ENCODE data around the gene ASPHD1.
"Not testable (repeated sequence)": the region's sequence is repeated elsewhere in the genome, so short reads cannot be mapped to it uniquely, and the experiment has no call there.

The ASPHD1 gene

DNA sequence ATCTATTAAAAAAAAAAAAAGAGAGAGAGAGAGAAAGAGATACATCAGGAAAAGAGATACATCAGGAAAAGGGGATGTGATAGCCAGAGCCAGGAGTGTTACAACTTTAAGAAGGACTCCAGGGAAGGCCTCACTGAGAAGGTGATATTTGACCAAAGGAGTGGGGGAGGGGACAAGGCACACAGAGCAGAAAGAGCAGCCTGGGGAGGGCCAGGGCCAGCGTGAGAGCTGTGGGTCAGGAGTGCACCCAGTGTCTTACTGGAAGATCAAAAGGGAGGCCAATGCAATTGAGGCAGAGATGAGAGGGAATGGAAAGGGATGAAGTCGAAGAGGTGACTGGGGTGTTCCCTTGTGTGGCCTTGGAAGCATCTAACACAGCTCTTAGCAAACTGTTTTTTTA is 7.7 kb downstream of the ASPHD1 start:
- no peak for DNase-seq (ENCODE audit: low read depth)

DNA sequence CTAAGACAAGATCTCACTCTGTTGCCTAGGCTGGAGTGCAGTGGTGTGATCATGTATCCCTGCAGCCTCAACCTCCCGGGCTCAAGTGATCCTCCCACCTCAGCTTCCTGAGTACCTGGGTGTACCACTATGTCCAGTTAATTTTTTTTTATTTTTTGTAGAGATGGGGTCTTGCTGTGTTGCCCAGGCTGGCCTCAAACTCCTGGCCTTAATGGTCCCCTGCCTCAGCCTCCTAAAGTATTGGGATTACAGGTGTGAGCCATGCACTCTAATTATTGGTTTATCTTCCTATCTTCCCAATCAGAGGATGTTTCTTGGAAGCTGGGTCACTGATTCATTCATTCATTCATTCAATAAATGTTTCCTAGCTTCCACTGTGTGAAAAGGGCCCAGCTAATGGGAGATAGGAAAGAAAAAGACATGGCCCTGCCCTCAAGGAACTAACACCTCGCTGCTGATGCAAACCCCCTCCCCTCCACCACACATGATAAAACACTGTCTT is 8.5 kb downstream of the ASPHD1 start:
- DNase-seq (ENCODE audit: low read depth): no peak

DNA sequence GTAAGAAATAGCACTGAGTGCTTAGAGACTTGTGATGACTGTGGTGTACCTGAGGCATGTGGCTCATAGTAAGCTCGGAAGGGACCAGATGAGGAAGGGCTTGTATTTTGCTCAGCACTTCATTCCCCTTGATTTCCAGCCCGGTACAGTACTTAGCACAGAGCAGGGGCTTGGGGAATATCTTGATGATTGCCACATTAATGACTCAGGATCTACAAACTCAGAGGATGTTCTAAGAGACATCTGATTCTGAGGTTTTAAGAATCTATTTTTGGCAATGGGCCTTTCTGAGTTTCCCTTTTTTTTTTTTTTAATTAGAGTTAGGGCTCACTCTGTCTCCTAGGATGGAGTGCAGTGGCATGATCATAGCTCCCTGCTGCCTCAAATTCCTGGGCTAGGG is 9.1 kb downstream of the ASPHD1 start:
- DNase-seq (ENCODE audit: low read depth): peak; percentile 85

DNA sequence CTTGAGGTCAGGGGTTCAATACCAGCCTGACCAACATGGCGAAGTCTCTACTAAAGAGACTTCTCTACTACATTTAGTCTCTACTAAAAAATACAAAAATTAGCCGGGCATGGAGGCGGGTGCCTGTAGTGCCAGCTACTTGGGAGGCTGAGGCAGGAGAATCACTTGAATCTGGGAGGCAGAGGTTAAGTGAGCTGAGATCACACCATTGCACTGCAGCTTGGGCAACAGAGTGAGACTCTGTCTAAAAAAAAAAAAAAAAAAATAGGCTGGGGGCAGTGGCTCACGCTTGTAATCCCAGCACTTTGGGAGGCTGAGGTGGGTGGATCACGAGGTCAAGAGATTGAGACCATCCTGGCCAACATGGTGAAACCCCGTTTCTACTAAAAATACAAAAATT is 9.6 kb downstream of the ASPHD1 start:
- not testable (repeated sequence) for DNase-seq (ENCODE audit: low read depth)

DNA sequence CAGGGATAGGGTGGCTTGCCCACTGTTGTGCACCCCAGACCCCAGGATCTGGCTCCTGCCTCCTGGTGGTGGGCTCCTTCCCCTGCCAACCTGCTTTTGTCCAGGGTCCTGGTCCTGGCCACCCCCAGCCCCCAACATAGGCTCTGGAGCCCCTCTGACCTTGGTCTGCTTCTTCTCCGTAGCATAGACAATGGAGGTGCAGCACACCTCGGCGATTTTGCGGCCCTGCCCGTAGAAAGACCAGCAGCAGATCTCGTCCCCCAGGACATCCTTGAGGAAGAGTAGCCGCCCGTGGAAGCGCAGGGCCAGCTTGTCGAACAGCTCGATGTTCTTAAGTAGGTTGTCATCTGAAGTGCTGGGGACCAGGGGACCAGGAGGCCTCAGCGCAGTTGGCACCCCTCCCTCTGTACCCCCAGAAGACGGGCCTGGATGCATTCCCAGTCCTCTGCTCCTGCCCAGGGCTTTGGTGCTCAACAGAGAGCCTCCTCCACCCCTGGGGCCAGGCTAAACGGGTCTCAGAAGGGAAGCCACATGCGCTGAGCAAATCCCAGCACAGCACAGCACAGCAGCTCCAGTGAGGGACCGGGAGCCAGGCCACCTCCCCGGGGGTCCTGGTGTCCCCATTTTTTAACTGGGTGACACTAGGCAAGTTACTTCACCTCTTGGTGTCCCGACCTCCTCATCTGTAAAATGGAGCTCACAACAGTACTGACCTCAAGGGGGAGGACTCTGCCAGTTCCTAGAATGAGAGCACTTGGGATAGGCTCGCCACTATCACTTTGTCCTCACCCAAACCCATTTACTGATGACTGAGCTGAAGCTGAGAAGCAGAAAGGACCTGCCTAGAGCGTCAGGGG is 10.8 kb downstream of the ASPHD1 start:
- no peak for DNase-seq (ENCODE audit: low read depth)

DNA sequence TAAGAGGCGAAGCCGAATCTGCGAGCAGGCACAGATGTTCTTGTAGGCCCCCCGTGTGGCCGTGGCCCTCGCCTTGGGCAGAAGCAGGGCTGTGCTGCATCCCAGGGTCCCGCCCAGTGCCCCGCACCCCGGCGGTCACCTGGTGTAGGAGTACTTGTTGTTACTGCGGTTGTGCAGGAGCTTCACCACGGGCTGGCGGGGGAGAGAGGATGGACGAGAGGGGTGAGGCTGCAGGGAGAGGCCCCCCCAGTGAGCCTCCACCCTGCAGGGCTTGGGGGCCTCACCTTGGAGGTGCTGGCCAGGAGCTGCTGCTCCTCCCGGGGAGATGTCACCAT is 11.4 kb downstream of the ASPHD1 start:
- no peak for DNase-seq (ENCODE audit: low read depth)

DNA sequence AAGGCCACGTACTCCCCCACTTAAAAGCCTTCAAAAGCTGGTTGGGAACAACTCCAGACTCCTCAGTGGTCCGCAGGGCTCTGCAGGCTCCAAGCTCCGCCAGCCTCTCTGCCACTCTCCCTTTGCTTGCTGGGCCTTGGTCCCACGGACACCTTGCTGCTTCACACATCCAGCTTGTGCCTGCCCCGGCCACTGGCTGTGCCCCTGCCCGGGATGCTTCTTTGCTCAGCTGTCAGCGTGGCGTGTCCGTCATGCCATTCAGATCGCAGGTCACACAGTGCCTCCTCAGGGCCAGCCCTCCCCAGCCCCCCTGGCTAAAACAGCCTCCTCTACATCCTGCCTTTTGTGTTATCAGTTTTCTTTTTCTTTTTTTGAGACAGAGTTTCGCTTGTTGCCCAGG is 11.8 kb downstream of the ASPHD1 start:
- DNase-seq (ENCODE audit: low read depth): no peak

DNA sequence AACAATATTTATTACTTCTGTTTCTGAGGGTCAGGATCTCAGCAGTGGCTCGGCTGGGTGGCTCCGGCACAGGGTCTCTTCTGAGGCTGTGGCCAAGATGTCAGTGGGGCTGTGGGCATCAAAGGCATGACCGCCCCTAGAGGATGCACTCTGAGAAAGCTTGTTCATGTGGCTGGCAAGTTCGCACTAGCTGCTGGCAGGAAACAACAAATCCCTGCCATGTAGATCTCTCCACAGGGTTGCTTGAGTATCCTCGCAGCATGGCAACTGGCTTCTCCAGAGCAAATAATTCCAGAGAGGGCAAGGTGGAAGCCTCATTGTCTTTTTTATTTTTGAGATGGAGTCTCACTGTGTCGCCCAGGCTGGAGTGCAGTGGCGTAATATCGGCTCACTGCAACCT is 13.2 kb downstream of the ASPHD1 start:
- no peak for DNase-seq (ENCODE audit: low read depth)

DNA sequence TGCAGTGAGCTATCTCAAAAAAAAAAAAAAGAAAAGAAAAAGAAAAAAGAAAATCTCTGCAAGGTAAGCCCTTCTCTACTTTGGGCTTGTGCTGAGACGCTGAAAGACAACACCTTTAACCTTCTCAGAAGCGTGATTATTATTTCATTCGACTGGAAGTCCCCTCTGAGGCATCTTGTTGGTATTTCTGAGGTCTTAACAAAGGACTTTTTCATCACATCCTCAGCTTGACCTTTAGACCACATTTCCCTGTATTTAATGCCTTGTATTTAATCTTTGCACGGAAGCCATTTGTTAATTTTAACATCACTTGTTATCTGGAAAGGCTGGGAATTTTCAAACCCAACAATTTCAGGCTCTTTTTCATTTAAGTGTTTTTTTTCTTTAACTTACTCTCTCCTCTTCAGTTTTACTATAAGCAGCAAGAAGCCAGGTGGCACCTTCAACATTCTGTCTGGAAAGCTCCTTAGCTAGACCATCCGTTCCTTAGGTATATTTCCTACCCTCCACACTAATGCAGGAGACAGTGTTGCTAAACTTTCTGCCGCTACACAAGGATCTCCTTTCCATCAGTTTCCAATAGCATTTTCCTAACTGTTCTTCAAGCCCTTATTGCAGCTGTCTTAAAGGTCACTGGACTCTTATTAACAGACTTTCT is 15.4 kb downstream of the ASPHD1 start:
- DNase-seq (ENCODE audit: low read depth): peak; percentile 84

DNA sequence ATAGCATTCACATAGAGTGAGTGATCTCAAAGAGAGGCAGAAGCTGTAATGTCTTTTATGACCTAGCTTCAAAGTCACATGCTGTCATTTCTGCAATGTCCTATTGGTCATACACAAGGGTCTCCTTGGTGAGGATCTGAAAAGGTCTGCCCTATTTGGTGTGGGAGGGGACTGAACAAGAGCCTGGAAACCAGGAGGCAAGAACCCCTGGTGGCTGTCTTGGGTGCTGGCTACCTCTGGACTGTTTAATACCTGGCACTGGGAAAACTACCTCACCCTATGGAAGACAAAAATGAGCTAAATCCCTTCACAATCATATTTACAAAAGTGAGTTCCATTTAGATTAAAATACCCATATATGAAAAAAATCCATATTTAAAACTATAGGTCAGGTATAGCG is 16.7 kb downstream of the ASPHD1 start:
- no peak for DNase-seq (ENCODE audit: low read depth)

DNA sequence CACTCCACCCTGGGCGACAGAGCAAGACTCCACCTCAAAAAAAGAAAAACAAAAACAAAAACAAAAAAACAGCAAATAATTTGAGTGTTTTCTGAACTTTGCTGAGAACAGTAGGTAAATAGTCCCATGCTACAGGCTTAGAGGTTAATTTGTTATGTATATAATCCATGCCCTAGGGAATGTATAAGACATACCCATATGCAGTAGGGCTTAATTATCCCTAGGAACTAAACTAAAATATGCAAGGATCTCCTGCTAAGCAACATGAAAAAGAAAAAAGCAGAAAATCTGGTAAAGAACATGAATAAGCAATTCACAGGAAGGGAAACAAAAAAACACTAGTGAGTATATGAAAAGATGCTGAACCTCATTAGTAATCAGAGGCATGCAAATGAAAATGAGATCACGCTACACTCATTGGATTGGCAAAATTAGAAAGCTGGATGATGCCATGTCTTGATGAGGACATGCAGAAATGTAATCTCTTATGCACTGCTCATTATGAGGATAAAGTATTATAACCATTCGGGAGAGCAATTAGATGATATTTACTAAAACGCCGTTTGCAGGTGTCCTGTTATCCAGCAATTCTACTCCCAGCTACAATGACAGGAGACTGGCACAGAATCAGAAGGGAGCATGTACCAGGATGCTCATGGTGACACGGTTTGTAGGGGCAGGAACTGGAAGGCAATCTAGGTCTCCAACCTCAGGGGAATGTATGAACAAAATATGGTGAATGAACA is 20.2 kb downstream of the ASPHD1 start:
- DNase-seq (ENCODE audit: low read depth): no peak

DNA sequence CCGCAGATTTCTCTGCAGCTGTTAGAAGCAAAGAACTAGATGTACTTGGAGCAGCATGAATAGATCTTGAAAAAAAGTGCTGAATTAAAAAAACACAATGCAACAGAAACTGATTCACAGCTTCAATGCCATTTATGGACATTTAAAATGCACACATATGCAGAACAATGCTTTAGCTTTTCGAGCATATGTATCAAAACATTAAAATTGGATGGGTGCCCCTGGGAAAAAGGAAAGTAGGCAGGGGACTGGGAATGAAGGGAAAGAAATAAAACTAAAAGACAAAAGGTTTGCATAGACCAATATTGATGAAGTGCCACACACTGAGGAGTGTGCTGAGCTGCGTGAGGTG is 20.7 kb downstream of the ASPHD1 start:
- no peak for DNase-seq (ENCODE audit: low read depth)

DNA sequence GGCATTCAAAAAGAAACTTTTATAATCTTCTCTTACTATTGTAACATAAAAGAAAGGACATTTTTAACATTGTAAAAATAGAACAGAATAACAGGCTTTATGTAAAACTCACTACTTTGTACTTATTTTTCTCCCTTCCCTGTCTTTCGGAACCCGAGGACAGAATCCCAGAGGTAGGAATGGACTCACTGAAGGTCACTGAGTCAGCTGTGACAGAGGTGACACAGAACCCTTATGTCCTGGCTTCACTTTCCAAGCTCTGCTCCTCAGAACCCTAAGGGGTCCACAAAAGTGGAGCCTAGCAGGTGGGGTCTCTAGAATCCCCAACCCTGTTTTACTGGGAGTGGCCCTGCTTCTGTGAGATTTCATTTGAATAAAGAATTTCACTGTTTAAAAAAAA is 22.0 kb downstream of the ASPHD1 start:
- no peak for DNase-seq (ENCODE audit: low read depth)

DNA sequence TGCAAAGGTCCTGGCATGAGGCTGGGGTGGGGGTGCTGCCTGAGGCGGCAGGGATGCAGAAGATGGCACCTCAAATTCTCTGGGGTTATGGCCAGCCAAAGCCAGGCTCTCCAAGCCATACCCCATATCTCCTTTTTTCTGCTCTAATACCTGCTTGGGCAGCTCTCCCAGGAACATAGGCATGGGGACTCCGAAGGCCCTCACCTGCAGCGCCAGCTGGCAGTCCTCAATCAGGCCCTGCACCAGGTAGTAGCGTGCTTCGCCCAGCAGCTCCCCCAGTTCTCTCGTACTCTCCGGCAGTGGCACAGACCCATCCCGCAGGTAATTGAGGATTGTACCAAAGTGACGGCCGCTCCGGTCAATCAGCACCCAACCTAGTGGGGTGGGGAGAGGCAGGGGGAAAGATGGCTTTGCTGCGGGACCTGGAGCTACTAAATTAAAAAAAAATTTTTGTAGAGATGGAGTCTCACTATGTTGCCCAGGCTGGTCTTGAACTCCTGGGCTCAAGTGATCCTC is 22.8 kb downstream of the ASPHD1 start:
- DNase-seq (ENCODE audit: low read depth): no peak

DNA sequence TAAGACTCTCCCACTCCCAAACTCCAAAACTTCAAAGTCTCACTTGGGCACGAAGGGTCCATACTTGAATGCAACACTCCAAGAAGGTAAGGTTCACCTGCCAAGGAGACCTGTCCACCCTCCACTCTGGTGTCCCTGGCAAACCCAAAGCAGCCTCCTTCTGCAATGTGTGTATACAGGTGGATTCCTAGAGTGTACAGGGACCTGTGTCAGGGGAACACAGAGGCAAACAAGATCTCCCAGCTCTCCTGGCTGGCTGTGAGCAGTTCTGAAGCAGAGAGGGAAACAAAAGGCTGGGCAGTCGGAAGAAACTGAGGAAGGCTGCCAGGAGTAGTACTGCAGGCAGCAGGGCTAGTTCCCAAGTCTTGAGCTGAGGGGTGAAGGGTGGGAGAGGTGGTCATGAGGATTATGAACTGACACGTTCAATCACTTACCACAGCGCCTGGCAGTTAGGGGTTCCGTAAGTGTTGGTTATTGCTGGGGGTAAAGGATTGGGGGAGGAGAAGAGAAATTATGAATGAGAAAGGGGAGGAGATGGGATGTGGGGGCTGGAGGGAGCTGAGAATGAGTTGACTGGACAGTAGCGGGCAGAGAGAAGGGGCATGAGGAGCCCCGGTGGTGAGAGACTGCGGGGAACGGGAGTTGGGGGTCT is 24.9 kb downstream of the ASPHD1 start:
- DNase-seq (ENCODE audit: low read depth): peak; percentile 21

DNA sequence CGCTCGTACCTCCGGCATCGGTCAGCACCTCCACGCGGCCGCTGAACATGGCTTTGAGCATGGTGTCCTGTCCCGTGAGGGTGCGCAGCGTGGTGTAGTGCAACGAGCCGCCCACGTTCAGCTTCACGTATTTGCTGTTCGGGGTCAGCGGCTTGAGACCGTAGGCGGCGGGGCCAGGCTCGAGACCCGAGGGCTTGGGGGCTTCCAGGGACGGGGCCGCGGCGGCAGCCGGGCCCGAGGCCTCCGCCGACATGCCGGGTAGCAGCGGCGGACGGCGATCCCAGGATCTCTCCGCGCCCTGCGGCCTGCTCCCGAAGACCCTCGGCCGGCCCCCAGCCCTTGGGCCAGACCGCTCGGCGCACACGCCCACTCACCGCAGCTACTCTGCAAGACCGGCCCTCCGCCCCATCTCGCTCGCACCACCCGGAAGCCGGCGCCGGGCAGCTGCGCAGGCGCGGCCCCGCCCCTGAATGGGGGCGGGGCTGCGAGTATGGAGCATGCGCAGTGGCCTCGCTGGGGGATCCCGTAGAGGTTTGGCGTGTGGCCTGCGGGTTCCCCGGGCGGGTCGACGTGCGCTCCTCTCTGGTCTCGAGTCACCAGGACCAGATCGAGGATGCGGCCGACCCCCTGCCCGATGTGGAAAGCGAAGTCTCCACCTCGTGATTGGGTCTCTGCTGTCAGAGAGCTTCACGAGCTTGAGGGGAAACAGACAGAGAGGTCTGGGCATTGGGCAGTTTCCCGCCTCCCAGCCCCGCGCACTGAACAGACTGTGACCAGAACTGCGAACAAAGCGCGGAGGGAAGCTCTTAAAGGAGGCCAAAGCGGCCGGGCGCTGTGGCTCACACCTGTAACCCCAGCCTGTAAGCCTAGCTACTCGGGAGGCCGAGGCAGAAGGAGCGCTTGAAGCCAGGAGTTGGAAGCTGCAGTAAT is 25.8 kb downstream of the ASPHD1 start, which contains the start of gene KCTD13:
Gene KCTD13 (minus strand): TSS at position 446 of the 930 bp plus-strand sequence. CDS start 193 bp downstream, at position 253.
- peak; percentile 67 for DNase-seq (ENCODE audit: low read depth)

DNA sequence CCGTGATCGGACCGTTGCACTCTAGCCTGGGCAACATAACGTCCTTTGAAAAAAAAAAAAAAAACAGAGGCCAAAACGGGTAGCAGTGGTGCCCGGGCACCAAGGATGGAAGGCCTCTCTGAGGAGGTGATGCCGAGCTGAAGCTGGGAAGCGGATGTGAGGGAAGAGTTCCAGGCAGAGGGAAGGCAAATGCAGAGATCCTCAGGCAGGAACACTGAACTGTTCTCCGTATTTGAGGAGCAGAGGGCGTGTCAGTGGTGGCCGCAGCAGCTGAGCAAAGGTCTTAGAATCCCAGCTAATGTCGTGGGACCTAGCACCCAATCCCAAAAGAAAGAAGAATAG is 26.4 kb downstream of the ASPHD1 start:
- DNase-seq (ENCODE audit: low read depth): no peak

DNA sequence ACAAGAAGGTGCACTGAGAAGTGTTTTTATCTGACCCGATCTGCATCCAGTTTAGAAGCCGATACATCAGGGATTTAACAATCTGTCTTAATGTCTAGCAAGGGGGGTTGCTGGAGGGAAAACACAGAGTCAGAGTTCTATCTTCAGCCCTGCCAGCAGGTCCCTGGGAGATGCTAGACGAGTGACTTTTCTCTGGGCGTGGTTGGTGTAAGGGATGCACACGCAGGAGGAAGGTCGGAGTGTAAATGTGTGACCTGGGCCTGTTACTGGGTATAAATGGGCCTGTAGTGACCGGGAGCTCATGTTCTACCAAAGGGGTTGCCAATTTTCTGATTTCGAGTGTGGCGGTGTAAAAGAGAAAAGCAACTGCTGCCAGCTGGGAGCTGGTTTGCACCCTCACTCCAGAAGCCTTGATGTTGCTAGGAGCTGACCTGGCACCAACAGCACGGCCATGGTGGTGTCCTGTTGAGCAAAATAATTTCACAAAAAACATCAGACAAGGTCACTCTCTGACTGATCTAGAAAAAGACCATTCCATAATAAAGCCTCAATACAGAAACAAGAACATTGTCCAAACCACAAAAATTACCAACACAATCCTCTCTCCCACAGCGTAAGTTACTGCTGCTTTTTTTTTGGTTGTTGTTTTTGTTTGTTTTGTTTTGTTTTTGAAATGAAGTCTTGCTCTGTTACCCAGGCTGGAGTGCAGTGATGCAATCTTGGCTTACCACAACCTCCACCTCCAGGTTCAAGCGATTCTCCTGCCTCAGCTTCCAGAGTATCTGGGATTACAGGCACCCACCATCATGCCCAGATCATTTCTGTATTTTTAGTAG is 27.0 kb downstream of the ASPHD1 start:
- DNase-seq (ENCODE audit: low read depth): peak; percentile 40

DNA sequence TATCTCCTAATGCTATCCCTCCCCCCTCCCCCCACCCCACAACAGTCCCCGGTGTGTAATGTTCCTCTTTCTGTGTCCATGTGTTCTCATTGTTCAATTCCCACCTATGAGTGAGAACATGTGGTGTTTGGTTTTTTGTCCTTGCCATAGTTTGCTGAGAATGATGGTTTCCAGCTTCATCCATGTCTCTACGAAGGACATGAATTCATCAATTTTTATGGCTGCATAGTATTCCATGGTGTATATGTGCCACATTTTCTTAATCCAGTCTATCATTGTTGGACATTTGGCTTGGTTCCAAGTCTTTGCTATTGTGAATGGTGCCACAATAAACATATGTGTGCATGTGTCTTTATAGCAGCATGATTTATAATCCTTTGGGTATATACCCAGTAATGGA is 31.5 kb downstream of the ASPHD1 start:
- DNase-seq (ENCODE audit: low read depth): not testable (repeated sequence)

DNA sequence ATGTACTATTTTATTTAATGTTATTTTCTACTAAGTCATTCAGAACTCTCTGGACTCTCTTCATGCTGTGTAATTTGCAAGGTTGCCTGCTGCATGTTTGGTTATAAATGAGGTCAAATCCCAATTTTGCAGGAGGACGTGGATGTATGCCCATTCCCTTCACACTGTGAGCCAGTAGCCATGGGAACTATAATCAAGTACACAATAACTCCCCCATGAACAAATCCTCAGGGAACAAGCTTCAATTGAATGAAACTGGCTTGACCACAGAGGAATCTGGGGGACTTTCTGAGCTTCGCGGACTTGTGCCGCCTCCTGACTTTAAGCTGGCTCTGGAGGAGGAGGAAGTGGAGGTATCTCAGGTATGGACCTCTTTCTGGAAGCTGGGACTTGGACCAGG is 40.4 kb downstream of the ASPHD1 start:
- DNase-seq (ENCODE audit: low read depth): no peak
